ENCODE data around the gene ZC3H10.
"Not testable (repeated sequence)": the region's sequence is repeated elsewhere in the genome, so short reads cannot be mapped to it uniquely, and the experiment has no call there.

ZC3H10 gene, protein sequence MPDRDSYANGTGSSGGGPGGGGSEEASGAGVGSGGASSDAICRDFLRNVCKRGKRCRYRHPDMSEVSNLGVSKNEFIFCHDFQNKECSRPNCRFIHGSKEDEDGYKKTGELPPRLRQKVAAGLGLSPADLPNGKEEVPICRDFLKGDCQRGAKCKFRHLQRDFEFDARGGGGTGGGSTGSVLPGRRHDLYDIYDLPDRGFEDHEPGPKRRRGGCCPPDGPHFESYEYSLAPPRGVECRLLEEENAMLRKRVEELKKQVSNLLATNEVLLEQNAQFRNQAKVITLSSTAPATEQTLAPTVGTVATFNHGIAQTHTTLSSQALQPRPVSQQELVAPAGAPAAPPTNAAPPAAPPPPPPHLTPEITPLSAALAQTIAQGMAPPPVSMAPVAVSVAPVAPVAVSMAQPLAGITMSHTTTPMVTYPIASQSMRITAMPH

DNA sequence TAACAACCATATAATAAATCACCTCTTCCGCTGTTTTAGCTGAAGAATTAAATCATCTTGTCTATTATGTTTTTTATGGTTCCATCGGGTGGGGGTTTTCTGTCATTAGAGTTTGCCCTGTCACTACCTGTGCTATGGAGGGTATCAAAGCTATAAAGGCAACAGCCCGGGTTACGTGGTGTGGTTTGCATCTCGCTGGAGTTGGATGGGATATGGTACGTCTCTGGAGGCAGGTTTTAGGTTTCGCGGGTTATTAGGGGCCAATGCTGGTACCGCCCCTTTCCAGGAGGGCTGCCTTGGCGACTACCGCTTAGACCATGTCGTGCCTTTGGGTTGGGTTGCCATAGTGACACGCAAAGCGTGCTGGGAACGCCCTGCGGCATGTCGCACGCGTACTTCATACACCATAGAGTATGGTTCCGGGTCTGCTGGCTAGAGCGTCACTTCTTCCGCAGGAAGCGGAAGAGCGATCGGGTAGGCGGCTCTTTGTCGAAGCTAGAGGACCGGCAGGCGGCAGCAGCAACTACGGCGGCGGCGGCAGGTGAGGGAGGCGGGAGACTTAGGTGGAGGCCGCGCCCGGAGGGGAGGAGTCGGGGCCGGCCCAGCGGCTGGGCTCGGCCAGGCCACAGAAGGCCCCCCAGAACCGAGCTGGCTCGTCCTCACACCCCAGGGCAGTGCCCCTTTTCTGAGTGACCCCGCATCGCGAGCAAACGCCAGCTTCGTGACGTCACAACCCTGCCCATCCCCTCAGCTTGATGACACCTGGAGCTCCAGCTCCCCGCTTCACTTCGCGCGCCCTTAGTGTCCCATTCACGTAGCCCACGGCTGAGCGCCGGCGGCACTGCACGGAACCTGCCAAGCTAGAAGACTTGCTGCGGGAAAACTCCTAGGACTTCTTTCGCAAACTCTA lies at the start of gene ZC3H10:
ZC3H10 (plus strand) TSS at position 489 of the 910 bp plus-strand sequence. CDS start 2,297 bp downstream, outside the sequence.
- DNase-seq (ENCODE audit: low read depth, low spot score): peak; percentile 98

- DNase-seq (ENCODE audit: low read depth, low spot score): no peak
These were observed 46.4 kb upstream of the ZC3H10 start for GRCh38 chr12:56071648-56072047.

GRCh38 chr12:56074396-56074795 lies 43.7 kb upstream of the ZC3H10 start:
- DNase-seq (ENCODE audit: low read depth, low spot score): no peak

GRCh38 chr12:56077966-56078365 lies 40.1 kb upstream of the ZC3H10 start:
- not testable (repeated sequence) for DNase-seq (ENCODE audit: low read depth, low spot score)

- no peak for DNase-seq (ENCODE audit: low read depth, low spot score)
These were observed 39.6 kb upstream of the ZC3H10 start for GRCh38 chr12:56078427-56078826.

- DNase-seq (ENCODE audit: low read depth, low spot score): peak; percentile 29
These were observed 38.9 kb upstream of the ZC3H10 start for GRCh38 chr12:56078931-56079722.

DNA sequence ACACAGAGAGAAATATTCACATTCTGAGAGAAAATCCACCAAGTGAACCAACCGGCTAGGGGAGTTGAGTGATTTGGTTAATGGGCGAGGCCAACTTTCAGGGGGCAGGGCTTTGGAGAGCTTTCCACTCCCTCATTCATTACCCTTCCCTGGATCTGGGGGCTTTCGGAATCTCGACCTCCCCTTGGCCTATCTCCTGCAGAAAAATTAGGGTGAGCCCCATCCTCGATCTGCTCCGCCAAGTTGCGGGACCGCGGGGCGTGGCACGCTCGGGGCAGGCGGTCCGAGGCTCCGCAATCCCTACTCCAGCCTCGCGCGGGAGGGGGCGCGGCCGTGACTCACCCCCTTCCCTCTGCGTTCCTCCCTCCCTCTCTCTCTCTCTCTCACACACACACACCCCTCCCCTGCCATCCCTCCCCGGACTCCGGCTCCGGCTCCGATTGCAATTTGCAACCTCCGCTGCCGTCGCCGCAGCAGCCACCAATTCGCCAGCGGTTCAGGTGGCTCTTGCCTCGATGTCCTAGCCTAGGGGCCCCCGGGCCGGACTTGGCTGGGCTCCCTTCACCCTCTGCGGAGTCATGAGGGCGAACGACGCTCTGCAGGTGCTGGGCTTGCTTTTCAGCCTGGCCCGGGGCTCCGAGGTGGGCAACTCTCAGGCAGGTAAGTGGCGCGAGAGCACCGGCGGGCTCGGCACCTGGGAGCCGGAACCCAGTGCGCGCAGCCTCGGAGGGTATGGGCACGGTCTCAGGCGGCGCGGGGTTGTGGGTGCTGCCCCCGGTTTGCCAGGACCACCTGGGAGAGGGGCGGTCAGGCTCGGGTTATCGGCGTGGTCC lies 38.1 kb upstream of the ZC3H10 start, which contains the start of gene ERBB3:
ERBB3 (plus strand) TSS at position 443 of the 833 bp plus-strand sequence; CDS start at position 579, 136 bp downstream.
- no peak for DNase-seq (ENCODE audit: low read depth, low spot score)

DNA sequence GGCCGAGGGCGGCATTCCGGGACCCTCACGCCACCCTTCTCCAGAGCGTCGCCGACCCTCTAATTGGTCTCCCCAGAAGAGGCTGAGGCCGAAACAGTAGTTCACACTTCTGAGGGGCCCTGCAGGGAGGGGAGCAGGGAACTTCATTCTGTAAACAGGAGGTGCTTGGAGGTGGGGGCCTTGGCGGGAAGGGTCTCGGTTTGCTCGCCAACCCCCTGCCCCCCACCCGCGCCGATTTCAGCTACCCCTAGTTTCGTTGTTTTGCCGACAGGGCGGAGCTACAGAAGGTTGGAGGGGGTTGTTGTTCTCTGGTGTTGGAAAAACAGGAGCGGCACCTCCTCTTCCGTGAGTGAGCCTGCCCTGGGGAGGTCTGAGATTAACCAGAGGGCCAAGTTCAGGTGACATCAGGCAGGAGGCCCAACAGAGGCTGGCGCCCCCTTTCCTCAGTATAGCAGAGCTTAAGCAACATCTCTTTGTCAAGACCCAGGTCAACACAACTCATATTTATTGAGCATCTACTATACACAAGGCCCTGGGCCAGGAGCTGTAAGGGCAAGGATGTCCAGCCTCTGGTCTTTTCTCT lies 37.4 kb upstream of the ZC3H10 start:
- no peak for DNase-seq (ENCODE audit: low read depth, low spot score)

- DNase-seq (ENCODE audit: low read depth, low spot score): no peak
These were observed 36.4 kb upstream of the ZC3H10 start for GRCh38 chr12:56081393-56082347.

- DNase-seq (ENCODE audit: low read depth, low spot score): no peak
These were observed 35.7 kb upstream of the ZC3H10 start for GRCh38 chr12:56082382-56082781.

DNA sequence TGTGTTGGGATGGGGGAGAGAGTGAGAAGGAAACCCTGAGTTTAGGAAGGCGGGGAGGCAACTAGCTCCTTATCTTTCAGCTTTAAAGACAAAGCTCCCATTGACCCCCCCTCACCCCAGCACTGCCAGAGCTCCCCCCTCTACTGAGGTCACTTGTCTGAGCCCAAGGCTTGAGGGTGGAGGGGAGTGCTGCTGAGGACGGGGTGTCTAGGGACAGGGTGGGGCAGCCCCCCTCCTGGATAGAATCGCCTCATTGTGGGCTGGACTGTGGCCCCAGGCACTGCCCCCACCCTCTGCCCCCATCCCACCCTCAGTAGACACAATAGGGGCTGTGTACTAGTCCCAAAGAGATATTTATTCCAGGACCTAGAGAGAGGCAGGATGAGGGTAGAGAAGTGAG lies 35.1 kb upstream of the ZC3H10 start:
- no peak for DNase-seq (ENCODE audit: low read depth, low spot score)

- DNase-seq (ENCODE audit: low read depth, low spot score): no peak
These were observed 33.0 kb upstream of the ZC3H10 start for GRCh38 chr12:56084958-56085543.

DNA sequence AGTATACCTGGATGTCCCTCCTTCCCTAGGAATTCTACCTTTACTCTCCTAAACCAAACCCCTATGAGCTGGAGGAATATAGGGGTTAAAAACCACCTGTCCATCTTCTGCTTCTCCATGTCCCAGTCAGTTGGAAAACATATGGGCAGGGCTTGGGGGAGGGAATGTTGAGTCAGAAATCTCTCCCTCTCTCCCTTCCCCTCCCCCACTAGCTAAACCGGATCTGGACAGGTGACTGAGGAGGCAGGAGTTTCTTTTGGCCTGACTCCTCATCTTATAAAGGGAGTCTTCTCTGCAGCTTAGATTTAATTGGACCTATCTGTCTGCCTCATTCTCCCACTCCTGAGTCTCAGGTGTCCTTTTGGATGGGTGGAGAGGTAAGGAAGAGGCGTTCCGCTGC lies 32.0 kb upstream of the ZC3H10 start:
- no peak for DNase-seq (ENCODE audit: low read depth, low spot score)

- DNase-seq (ENCODE audit: low read depth, low spot score): no peak
These were observed 31.5 kb upstream of the ZC3H10 start for GRCh38 chr12:56086608-56087007.

- DNase-seq (ENCODE audit: low read depth, low spot score): no peak
These were observed 30.8 kb upstream of the ZC3H10 start for GRCh38 chr12:56087220-56087619.

- no peak for DNase-seq (ENCODE audit: low read depth, low spot score)
These were observed 20.3 kb upstream of the ZC3H10 start for GRCh38 chr12:56097738-56098137.

DNA sequence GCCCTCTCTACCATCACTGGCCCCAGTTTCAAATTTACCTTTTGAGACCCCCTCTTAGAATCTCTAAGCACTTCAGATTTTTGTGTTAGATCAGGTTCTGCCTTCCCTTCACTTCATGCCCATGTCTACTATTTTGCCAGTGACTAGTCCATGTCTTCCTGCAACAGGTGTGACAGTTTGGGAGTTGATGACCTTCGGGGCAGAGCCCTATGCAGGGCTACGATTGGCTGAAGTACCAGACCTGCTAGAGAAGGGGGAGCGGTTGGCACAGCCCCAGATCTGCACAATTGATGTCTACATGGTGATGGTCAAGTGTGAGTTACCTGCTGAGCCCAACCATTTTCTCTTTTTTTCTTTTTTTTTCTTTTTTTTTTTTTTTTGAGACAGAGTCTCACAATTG lies 19.5 kb upstream of the ZC3H10 start:
- no peak for DNase-seq (ENCODE audit: low read depth, low spot score)

- no peak for DNase-seq (ENCODE audit: low read depth, low spot score)
These were observed 18.3 kb upstream of the ZC3H10 start for GRCh38 chr12:56099787-56100186.

DNA sequence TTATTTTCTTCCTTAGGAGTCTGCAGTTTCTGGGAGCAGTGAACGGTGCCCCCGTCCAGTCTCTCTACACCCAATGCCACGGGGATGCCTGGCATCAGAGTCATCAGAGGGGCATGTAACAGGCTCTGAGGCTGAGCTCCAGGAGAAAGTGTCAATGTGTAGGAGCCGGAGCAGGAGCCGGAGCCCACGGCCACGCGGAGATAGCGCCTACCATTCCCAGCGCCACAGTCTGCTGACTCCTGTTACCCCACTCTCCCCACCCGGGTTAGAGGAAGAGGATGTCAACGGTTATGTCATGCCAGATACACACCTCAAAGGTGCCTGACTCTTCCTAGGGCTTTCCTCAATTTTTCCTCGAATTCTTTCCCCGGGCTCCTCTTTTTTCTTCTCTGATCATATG lies 17.0 kb upstream of the ZC3H10 start:
- DNase-seq (ENCODE audit: low read depth, low spot score): no peak

Measured in brain pericyte (primary cell).